Embryonic facial prominence (tissue), 1 donor: ENCODE measurements around the gene CCDC6.
"Not testable (repeated sequence)": the region's sequence is repeated elsewhere in the genome, so short reads cannot be mapped to it uniquely, and the experiment has no call there.

Source experiments
- DNase-seq: peaks from one replicate; pipeline ENCODE4 v3.0.0-alpha.2; 2016; ENCODE audit errors: extremely low spot score

CCDC6 gene

DNA sequence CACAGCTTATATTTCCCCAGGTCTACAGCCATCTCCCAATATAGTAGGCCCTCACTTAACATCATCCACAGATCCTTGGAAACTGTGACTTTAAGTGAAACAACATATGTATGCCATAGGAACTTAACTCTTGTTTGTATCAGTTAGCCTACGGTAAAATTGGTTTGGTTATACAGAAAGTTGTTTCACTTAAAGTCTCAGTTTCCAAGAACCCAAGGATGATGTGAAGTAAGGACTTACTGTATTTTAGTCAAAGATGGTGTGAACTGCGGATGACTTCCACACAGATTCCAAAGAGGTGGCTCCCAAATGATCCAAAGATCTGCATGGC lies 96.7 kb downstream of the CCDC6 start:
- DNase-seq = no peak

- DNase-seq = no peak
Observed at GRCh38 chr10:59808896-59809643, 97.3 kb downstream of the CCDC6 start.

DNA sequence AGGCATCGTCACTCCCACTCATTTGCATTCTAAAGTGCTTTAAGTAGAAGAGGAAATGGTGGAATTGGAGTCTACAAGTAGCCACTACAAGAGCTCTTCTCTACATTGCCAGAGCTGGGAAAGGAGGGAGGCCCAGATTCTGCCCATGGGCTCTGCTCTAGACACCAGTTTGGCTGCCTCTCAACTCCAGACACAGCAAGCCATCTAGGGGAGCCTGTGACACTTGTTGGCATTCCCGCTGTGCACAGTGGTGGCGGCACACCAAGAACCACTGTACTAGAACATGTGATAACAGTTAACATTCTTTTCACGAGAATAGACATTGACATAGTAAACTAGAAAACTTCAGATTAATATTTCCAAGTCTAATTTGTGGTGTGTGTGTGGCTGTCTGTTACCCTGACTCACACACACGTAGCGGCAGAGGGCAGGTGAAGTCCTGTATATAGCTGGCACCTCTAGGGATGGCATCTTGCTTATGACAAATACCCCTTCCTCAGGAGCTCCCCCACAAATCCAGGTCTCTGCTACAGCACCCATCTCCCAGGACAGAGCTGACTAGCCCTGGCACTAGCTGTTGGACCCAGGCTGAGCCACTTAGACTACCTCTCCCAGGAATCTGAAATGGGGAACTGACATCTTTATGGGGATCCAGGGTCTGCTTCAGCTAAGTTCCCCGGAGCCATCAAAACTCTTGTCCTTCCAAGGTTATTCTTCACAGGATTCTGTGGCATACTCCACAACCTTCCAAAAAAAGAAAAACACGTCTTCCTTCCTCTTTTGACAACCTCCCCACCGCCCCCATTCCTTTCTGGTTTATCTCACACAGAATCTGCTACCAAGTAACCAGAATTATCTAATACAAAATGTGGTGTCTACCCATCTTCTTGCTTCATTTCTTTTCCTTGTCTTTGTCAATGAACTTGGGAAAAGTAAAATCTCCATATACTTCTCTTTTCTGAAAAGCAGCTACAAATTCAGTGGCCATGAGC lies 98.4 kb downstream of the CCDC6 start:
- DNase-seq = no peak

GRCh38 chr10:59805014-59805413 lies 101.3 kb downstream of the CCDC6 start:
- DNase-seq = no peak

DNA sequence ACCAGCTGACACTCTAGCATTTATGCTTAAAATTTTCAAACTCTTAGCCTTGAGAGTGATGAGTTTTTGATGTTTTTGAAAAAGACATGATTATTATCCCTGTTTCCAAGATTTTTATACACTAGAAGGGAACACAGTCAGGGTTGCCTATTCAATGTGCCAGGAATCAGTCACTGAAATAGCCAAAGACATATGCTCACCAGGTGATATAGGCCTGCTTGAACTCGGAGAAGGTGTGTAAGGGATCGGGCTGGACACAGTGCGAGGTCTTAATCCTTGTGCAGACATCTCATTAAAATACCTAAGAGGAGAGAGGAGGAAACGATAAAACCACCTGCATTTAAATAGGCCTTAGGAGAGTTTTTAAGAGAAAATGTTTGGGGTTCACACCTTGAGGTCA lies 102.1 kb downstream of the CCDC6 start:
- DNase-seq = no peak

DNA sequence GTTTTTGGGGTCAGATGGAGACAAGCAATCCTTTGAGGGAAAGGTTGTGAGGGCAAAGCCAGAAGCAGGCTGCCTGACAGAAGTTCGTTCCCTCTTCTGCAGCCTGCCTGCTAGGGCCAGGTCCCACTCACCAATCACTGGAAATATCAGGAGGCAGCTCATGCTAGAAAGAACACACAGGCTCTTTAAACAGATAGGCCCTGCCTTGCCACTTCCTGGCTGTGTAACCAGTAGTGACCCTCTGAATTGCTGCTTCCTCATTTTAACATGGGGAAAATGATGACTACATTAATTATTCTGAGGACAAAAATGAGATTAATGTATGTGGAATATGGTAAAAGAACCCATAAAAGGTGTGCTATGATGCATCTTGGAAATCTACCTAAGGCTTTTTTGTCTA lies 102.6 kb downstream of the CCDC6 start:
- no peak for DNase-seq

GRCh38 chr10:59801171-59801570 lies 105.2 kb downstream of the CCDC6 start:
- DNase-seq = no peak

- DNase-seq = no peak
Observed at GRCh38 chr10:59799421-59799820, 106.9 kb downstream of the CCDC6 start.

- no peak for DNase-seq
Observed at GRCh38 chr10:59793919-59794318, 112.4 kb downstream of the CCDC6 start.

DNA sequence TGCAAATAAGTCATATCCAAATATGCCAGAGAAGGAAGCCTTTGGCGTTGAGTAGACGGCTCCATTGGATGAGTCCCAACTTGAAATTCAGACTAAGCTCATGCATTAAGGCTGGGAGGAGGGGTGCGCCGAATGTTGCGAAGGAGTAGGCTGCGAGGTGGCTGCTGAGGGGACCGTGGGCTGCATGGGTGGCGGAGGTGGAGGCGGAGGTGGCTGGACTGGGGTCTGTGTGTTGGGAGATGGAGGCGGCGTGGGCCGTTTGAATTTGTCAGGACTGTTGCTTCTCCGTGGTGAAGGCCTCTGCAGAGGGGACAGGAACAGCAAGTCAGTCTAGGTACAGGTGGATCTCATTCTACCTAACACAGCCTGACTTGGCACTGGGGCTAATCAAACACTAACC lies 113.5 kb downstream of the CCDC6 start:
- DNase-seq = no peak

GRCh38 chr10:59791601-59792000 lies 114.8 kb downstream of the CCDC6 start:
- no peak for DNase-seq

DNA sequence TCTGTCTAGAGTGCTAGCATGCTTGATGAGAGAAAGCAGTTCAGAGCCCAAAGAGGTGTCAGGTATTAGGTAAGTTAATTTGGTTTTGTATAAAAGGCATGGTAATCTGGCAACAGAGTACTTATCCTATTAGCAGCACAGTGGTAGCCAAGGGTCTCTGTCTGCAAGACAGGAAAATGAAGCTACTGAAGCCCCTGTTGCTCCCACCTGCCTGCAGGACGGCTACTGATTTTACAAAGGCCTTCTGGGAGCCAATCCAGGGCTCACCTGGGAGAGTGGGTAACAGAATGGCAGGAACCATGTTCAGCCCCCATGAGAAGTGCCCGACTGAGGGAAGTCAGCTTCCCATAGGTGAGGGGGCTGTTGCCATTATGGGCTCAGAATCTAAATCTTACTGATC lies 116.3 kb downstream of the CCDC6 start:
- DNase-seq = not testable (repeated sequence)

DNA sequence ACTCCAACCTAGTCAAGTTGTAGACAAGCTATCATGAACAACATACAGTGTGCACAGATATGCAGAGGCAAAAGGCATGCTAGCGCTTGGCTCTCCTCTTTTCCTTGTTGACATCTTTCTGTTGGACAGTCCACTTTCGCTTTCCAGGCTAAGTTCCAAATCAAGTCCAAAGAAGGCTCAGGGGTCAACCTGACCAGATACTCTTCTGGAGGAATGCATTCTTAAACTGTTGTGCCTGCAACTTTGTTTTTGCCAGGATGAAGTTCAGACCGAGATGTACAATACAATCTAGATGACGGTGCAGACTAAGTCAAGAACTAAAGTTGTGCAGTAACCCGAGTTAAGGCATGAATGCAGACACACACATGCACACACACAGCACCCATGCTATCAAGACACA lies 117.4 kb downstream of the CCDC6 start:
- not testable (repeated sequence) for DNase-seq

DNA sequence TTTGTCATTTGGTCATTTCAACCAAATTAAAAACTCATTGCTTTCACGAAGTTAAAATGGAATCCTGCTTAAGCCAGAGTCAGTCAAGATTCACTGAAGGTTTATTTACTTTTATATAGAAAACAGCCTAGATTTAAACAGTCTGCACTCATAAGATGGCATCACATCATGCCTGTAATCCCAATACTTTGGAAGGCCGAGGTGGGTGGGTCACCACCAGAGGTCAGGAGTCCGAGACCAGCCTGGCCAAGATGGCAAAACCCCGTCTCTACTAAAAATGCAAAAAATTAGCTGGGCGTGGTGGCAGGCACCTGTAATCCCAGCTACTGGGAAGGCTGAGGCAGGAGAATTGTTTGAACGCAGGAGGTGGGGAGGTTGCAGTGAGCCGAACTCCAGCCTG lies 119.3 kb downstream of the CCDC6 start:
- DNase-seq = not testable (repeated sequence)

DNA sequence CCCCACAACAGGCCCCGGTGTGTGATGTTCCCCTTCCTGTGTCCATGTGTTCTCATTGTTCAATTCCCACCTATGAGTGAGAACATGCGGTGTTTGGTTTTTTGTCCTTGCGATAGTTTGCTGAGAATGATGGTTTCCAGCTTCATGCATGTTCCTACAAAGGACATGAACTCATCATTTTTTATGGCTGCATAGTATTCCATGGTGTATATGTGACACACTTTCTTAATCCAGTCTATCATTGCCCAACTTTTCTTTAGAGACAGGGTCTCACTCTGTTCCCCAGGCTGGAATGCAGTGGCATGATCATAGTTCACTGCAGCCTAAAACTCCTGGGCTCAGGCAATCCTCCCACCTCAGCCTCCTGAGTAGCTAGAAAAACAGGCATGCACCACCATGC lies 120.9 kb downstream of the CCDC6 start:
- DNase-seq = not testable (repeated sequence)

GRCh38 chr10:59781511-59781910 lies 124.8 kb downstream of the CCDC6 start:
- DNase-seq = no peak

GRCh38 chr10:59779756-59780533 lies 126.4 kb downstream of the CCDC6 start:
- DNase-seq = no peak

- DNase-seq = no peak
Observed at GRCh38 chr10:59774451-59774850, 131.9 kb downstream of the CCDC6 start.

GRCh38 chr10:59773088-59773487 lies 133.3 kb downstream of the CCDC6 start:
- no peak for DNase-seq

- no peak for DNase-seq
Observed at GRCh38 chr10:59771162-59771807, 135.1 kb downstream of the CCDC6 start.

- no peak for DNase-seq
Observed at GRCh38 chr10:59770689-59771088, 135.7 kb downstream of the CCDC6 start.

- DNase-seq = no peak
Observed at GRCh38 chr10:59762505-59762904, 143.9 kb downstream of the CCDC6 start.
